HG02938 (cell line): ENCODE results near the gene PPP2R5C.

Experiments used
- ATAC-seq: cut with Tn5 transposase; IDR thresholded peaks from one replicate; pipeline ENCODE4 v1.9.1; 2021; ENCODE audit warnings: mild to moderate bottlenecking, moderate library complexity; ENCODE audit not compliant: unreplicated experiment

Gene PPP2R5C

DNA sequence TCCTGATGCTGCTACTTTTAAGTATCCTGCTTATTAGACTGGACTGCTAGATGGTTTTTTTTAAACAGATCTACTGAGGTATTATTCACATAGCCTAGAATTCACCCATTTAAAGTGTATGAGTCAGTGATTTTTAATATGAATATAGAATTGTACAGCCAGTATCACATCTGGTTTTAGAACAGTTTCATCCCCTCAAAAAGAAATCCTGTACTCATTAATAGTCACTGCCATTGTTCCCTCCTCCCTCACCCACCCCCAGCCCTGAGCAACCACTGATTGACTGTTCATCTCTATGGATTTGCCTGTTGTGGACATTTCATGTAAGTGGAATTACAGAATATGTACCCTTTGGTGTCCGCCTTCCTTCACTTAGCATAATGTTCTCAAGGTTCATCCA, 98.4 kb downstream of the PPP2R5C start:
- ATAC-seq, result no peak

DNA sequence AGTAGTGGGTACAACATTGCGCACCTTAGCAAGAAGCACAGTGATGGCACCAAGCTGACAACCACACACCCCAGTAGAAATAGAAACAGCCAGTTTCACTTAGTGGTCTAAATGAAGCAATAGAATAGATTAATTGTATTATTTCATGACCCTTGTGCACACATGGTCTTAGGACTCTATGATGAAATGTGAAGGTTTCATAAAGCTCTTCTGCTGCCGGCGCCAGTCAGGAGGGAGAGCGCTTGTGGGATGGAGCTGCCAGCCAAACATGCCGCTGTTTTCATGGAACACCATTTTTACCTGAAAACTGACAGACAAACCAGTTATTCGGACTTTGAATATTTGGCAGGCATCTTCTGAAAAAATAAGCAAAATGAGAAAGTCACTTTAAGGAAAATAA, 100.0 kb downstream of the PPP2R5C start:
- no peak for ATAC-seq

DNA sequence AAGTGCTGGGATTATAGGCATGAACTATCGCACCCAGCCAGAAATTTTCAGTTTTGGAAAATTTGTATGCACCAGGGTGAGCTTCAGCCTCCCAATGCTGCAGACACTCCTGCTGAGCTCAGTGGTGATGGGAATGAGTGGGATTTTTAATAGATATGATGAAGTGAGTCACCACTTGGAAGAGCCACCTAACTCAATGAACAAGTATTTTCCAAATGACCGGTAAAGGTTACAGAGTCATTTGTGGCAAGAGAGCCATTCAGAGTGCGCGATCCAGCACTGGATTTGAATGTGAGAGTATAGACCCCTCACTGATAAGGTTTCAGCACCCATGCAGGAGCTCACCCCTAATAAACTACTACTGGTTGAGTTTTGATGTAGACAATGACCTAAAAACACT, 100.7 kb downstream of the PPP2R5C start:
- ATAC-seq, result no peak

DNA sequence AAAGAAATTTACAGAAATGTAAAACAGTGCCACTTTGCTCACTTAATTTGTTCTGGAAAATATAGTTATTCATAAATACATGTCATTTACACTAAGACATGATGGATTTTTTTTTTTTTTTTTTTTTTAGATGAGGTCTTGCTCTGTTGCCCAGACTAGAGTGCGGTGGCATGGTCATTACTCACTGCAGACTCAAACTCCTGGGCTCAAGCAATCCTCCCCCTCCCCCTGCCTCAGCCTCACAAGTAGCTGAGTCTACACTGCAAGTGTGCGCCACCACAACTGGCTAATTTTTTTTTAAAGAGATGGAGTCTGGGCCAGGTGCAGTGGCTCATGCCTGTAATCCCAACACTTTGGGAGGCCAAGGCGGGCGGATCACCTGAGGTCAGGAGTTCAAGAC, 101.2 kb downstream of the PPP2R5C start:
- ATAC-seq, result no peak

DNA sequence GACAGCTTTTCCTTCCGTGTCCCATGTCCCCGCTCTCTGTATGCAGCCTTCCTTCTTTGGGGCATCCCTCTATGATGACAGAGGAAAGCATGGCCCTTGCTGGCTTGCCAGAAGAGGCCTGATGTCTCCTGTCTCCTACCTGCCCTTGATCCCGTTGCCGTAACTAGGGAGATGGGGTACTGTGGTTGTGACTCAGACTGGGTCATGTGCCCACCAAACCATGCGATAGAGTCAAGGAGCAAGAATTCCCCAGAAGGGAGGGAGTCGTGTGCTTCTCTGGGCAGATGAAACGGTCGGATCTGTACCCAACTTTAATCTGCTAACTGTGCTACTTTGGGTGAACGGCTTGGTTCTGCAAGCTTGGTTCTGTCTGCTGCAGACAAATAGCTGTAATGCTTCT, 103.8 kb downstream of the PPP2R5C start:
- ATAC-seq, result no peak

DNA sequence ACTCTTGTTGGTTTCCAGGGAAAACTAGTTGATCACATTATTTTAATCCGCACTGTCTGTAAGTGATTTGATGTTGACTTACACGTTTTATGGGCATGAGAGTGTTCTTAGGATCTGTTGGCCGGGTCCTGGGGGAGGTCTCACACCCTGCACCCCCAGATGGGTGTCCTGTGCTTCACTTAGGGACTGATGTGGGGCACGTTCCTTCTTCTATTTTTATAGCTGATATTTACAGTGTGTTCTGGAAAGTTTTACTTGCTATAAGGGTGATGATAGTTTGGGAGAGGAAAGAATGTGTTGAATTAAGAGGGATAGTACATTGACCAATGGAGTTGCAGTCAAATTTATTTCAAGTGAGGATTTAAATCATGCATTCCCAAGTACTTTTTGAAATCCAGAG, 106.3 kb downstream of the PPP2R5C start:
- ATAC-seq, result no peak

DNA sequence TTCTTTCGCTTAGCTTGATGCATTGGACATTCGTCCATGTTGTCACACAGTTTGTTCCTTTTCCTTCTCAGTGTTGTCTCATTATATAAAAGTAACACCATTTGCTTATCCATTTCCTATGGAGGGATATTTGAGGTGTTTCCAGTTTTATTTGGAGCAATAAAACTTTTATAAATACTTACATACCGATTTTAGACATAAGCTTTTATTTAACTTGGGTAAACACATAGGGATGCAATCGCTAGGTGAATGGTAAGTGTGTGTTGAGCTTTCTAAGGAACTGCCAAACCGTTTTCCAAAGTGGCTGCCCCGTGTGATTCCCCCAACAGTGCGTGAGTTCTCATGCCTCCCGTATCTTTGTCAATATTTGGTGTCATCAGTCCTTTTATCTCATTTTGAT, 107.7 kb downstream of the PPP2R5C start:
- ATAC-seq, result no peak

DNA sequence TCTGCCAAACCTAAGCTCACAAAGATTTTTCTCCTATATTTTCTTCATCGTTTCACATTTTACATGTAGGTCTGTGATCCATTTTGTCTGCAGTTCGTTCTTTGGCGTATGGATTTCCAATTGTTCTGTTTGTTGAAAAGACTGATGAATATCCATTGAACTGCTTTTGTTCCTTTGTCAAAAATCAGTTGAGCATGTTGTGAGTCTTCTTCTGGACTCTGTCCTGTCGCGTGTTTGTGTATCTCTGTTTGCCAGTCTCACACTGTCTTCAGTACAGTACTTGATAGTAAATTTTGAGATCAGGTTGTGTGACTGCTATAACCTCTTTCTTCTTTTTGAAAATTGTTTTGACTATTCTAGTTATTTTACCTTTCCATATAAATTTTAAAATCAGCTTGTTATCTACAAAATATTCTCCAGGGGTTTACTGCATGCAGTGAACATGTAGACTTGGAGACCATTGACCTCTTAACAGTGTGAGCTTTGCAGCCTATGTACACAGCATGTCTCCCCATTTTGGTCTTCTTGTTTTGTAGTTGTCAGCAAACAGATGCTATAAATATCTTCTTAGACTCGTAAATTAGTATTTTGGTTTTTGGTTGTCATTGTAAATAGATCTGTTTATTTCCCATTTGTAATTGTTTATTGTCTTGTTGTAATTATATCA, 108.9 kb downstream of the PPP2R5C start:
- ATAC-seq, result no peak

DNA sequence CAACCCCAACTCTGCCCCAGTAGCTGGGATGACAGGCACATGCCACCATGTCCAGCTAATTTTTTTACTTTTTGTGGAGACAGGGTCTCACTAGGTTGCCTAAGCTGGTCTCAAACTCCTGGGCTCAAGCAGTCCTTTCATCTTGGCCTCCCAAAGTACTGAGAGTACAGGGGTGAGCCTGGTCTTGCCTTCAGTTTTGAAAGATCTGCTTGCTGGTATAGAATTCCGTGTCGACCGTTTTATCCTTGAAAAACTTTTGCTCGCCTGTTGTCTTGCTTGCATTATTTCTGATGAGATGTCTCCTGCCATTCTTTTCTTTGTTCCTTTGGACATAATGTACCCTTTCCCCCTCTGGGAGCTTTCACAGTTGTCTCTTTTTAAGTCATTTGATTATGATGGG, 110.8 kb downstream of the PPP2R5C start:
- no peak for ATAC-seq

DNA sequence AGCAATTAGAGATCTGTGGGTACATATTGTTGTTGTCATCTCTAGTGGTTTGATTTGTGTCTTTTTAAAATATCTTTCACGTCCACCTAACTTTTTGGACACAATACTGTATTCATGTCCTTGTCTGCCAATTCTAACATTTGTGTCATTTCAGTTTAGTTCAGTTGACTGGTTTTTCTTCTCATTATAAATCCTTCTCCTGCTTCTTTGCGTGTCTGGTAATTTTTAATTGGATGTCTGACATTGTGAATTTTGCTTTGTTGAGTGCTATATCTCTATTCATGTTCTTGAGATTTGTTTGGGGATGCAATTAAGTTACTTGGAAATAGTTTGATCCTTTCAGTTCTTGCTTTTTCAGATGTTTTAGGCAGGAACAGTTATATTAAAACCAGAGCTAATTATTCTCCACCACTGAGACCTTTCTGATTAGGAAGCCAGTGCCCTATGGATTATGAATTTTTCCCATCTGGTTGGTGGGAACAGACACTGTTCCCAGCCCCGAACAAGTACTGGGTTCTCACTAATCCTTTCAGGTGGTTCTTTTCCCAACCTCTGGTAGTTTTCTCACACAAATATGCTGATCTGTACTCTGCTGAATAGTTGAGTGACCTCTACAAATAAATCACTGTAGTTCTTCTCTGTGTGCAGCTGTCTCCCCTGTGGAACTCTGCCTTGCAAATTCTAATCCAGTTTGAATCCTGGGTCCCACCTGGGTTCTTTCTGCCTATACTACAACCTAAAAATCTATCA, 111.7 kb downstream of the PPP2R5C start:
- ATAC-seq, result no peak

DNA sequence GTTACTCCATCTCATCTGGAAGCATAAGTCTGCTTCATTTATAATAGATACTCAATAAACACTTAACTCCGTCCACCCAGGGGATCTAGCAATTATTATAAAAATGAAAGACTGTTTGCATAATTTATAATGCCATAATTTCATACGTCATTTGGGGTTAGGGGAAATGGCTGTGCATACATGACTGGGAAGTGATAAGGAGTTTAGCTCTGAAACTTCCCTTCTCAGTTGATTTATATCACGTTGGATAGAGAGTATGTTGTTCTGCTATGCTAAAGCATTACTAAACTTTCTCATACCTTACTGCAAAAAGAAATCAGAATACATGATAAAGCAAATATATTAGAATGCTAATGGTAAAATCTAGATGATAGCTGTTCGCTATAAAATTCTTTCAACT, 112.5 kb downstream of the PPP2R5C start:
- ATAC-seq, result no peak

DNA sequence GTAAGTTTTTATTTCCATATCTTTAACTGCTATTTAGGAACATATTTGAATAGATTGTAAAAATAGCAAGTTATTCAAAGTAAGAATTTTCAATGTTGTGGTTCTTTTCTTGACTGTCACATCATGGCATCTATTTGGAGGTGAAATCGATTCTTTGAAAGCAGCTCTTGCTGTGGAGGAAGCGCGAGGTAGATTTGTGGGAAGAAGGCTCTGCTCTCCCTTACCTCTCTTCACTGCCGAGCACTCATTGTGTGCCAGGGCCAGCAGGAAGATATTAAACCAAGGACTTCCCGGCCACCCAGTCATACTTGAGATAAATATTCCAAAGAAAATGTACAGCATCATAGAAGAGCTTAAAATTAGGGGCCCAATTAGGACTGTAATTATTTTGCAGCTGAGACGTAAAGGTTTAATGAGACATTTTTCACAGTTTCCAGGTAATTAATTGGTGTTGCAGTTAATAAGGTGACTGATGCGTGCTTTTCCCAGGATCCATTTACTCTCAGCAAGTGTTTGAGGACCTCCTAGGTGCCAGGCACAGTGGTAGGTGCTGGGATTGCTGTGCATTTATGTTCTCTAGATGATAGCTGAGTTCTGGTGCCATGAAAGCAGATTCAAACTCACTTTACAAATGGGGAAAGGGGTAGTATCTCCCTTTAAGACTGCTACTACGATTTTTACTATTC, 113.7 kb downstream of the PPP2R5C start:
- ATAC-seq, result no peak

DNA sequence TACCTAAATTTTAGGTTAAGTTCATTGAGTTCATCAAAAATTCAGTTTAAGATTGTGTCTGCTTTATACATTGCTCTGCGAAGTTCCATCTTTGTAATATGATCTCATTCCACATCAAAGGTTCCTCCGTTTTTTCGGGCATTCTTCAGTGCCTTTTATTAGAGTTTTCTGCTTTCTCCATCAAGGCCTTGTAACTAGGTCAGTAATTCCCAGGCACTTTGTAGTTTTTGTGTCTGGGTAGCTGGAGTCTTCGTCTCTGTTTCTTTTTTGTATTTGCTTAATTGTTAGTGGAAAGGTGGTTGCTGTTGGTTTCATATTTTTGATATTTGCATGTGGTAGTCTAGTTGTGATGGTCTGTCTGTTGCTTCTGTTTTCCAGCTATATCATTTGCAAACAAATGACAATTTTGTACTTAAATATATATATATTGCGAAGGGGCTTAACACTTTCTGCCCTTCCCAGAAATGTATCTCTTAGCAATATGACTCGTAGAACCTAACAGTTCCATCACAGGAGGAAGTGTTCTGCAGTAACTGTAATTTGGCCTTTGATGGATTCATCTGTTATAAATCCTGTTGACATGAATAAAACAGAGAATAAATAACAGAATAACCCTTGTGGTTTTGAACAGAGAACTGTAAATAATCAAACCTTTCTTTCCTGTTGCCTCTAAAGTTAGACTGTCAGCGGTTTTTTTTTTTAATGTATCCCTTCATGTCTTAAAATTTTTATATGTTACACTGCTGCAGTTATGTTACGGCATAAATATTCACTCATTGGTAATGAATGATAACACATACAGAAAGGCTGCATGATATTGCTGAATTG, 114.4 kb downstream of the PPP2R5C start:
- ATAC-seq, result peak; percentile 41

DNA sequence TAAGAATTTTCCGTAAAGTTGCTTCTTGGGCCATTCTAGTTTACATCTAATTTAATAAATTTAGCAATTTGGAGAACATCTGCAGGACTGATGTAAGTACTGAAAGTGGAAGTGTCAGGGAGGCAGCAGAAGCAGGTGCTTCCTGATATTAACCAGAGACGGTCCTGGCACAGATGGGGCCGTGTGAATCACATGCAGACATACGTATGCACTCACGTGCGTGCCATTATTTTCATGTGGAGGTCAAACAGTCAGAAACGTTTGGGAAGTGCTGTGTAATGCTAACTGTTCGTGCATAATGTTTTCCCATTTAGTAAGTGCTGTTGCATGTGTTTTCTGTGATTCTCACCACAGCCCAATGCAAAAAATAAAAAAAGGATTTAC, 115.0 kb downstream of the PPP2R5C start:
- peak; percentile 90 for ATAC-seq

DNA sequence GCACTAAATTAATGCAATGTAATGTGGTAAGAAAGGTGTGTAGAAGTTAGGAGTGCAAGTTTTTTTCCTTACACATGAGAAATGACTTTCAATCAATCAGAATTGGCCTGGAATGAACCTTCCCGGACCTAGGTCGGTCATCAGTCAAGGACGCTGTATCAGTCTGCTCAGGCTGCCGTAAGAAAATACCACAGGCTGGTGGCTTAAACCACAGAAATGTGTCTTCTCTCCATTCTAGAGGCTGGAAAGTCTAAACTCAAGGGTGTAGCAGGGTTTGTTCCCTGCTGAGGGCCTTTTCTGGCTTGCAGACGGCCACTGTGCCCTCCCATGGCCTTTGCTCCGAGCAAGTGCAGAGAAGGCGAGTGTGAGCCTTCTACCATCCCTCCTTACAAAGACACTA, 116.3 kb downstream of the PPP2R5C start:
- ATAC-seq, result no peak

DNA sequence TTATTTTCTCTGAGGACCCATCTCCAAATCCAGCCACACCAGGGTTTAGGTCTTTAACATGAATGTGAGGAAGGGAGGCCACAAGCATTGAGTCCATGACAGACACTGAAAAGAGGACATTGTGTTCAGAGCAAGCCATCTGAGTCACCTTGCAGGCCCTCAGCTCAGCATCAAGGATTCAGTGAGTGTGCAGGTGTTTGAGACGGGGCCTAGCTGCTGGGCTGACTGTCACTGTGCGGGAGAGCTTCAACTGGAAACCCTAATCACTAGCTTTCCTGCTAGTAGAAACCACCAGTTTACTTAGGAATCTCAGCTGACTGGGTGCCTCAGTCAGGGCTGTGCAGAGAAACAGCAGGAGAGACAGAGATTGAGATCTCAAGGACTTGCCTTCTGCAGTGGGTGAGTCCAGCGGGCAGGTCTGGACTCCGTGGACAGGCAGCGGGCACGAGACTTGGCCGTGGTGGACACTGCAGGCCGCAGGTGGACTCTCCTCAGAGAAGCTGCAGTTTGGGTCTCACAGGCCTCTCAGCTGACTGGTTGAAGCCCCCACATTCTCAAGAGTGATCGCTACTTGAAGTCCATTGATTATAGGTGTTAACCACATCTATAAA, 116.8 kb downstream of the PPP2R5C start:
- no peak for ATAC-seq

DNA sequence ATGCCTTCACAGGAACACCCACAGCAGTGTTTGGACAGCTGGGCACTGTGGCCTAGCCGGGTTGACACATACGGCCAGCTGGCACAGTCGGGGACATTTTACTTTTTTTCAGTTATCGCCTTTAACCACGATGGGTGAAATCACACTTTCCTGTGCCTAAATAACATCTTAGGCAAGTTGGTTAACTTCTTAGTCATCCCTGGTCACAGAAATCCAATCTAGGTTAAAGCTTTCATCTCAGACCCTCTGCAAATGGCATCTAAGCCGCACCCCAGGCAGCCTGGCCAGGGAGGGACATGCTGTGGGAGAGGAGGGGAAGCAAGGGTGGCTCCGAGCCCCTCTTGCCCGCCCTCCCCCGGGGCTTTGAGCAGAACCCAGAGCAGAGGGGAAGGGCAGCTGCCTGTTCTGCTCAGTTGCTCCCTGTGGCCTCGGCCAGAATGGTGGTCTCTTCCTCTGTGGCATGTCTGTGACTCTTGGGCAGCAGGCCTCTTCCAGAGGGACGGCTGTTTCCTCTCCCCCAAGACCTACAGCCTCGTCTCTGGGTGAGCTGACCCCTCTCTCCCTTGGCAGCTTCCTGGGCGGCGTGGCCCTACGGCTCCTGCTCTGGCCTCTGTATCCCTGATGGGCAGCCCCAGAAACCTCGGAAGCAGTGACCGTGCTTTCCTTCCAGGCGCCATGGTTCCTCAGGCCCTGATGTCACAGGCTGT, 117.5 kb downstream of the PPP2R5C start:
- no peak for ATAC-seq

DNA sequence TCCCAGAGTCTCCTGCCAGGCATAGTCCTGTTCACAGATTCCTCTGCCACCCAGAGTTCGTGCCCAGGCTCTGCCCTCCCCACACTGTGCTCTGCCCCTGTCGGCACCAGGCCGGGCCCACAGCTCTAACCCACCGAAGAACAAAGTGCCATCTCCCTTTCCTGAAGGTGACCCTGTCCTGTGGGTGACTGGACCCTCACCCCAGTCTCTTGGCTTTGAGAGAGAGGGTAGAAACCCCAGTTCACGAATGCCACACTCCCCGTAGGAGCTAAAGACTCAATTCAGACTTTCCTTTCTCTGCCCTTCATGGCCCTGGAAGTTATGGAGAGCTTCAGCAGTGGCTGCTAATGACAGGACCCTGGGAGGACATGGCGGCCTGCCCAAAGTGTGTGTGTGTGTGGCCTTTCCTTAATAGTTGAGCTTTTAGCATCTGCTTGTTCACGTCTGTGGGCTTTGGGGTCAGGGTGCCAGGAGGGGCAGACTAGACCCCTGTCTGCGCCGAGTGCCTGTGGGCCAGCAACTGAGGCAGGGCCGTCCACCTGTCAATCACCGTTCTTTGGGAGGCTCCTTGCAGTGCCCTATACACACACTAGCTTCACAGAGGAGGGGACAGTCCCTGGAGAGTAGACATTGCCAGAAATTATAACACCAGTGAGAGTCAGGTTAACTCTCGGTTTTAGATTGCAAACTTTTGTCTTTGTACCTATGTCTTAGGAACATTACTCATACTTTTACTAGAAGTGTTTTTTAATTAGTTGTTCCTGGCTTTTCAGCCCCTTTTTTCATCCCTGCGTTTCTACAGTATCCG, 118.2 kb downstream of the PPP2R5C start:
- ATAC-seq, result no peak

DNA sequence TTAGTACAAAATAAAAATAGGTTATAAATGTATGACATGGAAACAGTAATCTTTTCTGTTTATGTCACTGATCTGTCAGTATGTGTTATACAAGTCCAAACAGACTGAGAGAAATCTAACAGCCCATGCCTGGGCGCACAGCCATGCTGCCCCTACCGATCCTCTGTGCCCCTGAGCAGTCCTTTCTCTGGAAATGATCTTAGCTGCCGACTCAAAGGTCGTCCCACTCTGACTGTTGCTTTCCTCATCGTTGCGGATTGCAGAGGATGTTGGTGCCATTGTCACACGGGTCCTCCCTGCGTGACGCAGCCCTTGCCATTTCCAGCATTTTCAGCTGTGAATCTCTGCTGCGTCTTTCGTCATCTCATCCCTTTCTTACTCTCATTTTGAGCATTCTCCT, 119.9 kb downstream of the PPP2R5C start:
- no peak for ATAC-seq
